Ammon's horn (tissue), 1 donor: Measurements from ENCODE around the gene ANKRD23.
A peak's percentile ranks its signal among the peaks of the same experiment; 100 is the strongest.

Source experiments
- DNase-seq: peaks from one replicate; pipeline ENCODE4 v3.0.0-alpha.2; 2016; ENCODE audit warnings: low spot score

ANKRD23 gene

GRCh38 chr2:96838345-96839292 lies 5.2 kb downstream of the ANKRD23 start:
- DNase-seq = no peak

GRCh38 chr2:96837575-96837974 lies 6.2 kb downstream of the ANKRD23 start:
- no peak for DNase-seq

- no peak for DNase-seq
These were observed 8.0 kb downstream of the ANKRD23 start for GRCh38 chr2:96835830-96836229.

- no peak for DNase-seq
These were observed 10.9 kb downstream of the ANKRD23 start for GRCh38 chr2:96832754-96833507.

GRCh38 chr2:96832408-96832753 lies 11.4 kb downstream of the ANKRD23 start:
- no peak for DNase-seq

GRCh38 chr2:96831679-96832078 lies 12.1 kb downstream of the ANKRD23 start:
- DNase-seq = no peak

GRCh38 chr2:96830044-96830562 lies 13.7 kb downstream of the ANKRD23 start:
- no peak for DNase-seq

- DNase-seq = no peak
These were observed 14.9 kb downstream of the ANKRD23 start for GRCh38 chr2:96828874-96829273.

GRCh38 chr2:96828436-96828835 lies 15.4 kb downstream of the ANKRD23 start:
- no peak for DNase-seq

- DNase-seq = no peak
These were observed 17.1 kb downstream of the ANKRD23 start for GRCh38 chr2:96826546-96827278.

- DNase-seq = no peak
These were observed 18.8 kb downstream of the ANKRD23 start for GRCh38 chr2:96825057-96825456.

GRCh38 chr2:96824079-96824870 lies 19.5 kb downstream of the ANKRD23 start:
- DNase-seq = no peak

GRCh38 chr2:96823198-96823597 lies 20.6 kb downstream of the ANKRD23 start:
- no peak for DNase-seq

GRCh38 chr2:96822786-96823185 lies 21.0 kb downstream of the ANKRD23 start:
- DNase-seq = no peak

GRCh38 chr2:96821113-96821675 lies 22.6 kb downstream of the ANKRD23 start:
- DNase-seq = no peak

GRCh38 chr2:96819876-96820511 lies 23.8 kb downstream of the ANKRD23 start:
- DNase-seq = no peak

- no peak for DNase-seq
These were observed 24.5 kb downstream of the ANKRD23 start for GRCh38 chr2:96819128-96819875.

GRCh38 chr2:96817882-96818281 lies 25.9 kb downstream of the ANKRD23 start:
- no peak for DNase-seq

GRCh38 chr2:96816836-96817702 lies 26.8 kb downstream of the ANKRD23 start:
- DNase-seq = peak; percentile 36
